IPS DF 6.9 (cell line): ENCODE data around the gene TEX264.
"Not testable (repeated sequence)": the region's sequence is repeated elsewhere in the genome, so short reads cannot be mapped to it uniquely, and the experiment has no call there.

ENCODE experiments used
- DNase-seq: peaks from one replicate; pipeline ENCODE4 v3.0.0-alpha.2; 2013; ENCODE audit warnings: low read depth, low spot score
- H3K27ac ChIP-seq: one replicate; pipeline ENCODE4 v1.5.1; 2013; ENCODE audit warnings: low read length, control low read depth
- H3K27me3 ChIP-seq: 2 replicates; pipeline ENCODE4 v1.6.1; 2013; ENCODE audit warnings: mild to moderate bottlenecking, low read length; ENCODE audit not compliant: control insufficient read depth, insufficient read depth
- H3K36me3 ChIP-seq: 2 replicates; pipeline ENCODE4 v1.6.1; 2013; ENCODE audit warnings: low read length; ENCODE audit not compliant: control insufficient read depth, insufficient read depth
- H3K4me1 ChIP-seq: 2 replicates; pipeline ENCODE4 v1.6.1; 2013; ENCODE audit warnings: low read length; ENCODE audit not compliant: control insufficient read depth, insufficient read depth
- H3K4me3 ChIP-seq: 2 replicates; pipeline ENCODE4 v1.5.1; 2013; ENCODE audit warnings: mild to moderate bottlenecking, low read length
- H3K9me3 ChIP-seq: 2 replicates; pipeline ENCODE4 v1.6.1; 2013; ENCODE audit warnings: low read length, inconsistent platforms; ENCODE audit not compliant: control insufficient read depth, insufficient read depth
- WGBS: extraction: QIAGEN DNeasy Blood & Tissue Kit; methylation state at CpG from one replicate; pipeline ENCODE4 v1.1.7; 2013; ENCODE audit warnings: mixed read lengths, missing lambda C conversion rate; ENCODE audit not compliant: insufficient read length, insufficient coverage; 5-methylcytosine and 5-hydroxymethylcytosine counted together

The TEX264 gene

DNA sequence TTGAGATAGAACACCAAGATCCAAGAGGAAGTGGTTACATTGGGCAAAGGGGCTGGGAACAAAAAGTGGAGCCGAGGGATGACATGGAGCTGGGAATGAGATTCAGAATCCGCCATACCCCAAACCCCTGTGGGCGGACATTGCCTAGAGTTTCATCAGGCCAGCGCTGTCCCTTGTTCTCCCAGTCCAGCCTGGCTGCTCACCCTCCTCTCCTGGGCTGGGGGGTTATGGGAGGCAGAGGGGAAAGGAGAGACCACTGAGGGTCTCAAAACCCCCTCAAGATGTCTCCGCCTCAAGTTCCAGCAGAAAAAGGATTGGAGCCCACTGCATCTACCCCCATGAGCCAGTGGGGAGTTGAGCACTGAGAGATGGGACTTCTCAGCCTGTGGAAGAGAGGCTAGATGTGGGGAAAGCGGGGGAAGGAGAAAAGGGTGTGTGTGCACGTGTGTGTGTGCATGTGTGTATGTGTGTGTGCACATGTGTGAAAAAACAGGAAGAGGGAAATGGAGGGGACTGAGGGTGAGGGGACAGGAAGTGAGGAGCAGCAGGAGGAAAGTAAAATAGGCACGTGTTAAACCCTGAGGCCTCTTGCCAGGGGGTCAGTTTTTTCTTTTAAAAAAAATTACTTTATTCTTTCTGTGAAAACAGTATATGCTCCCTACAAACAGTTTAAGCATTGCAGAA is 50.2 kb downstream of the TEX264 start:
- no peak for DNase-seq
- Histone ChIP-seq H3K4me1 (no peaks in the 10 kb centered on the region; the same call in none of the 2 replicates), H3K4me3 (no peak overlapping the region), H3K27ac (no peak overlapping the region), H3K27me3 (no peaks in the 10 kb centered on the region), H3K9me3 (no peaks in the 10 kb centered on the region), H3K36me3 (no peaks in the 10 kb centered on the region)
- WGBS, result no CpG with 5 or more reads among the region's 8 CpGs

DNA sequence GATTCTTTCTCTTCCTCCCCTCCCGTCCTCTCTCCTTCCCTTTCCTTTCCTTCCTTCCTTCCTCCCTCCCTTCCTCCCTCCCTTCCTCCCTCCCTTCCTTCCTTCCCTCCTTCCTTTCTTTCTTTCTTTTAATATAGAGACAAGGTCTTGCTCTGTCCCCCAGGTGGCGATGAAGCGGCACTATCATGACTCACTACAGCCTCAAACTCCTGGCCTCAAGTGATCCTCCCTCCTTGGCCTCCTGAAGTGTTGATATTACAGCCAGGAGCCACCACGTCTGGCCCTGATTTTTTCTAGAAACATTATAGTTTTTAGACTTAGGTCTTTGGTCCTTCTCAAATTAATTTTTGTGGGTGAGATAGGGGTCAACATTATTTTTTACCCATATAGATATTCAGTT is 51.3 kb downstream of the TEX264 start:
- Histone ChIP-seq H3K27ac (no peak overlapping the region), H3K27me3 (no peaks in the 10 kb centered on the region), H3K36me3 (no peaks in the 10 kb centered on the region), H3K4me3 (no peak overlapping the region), H3K9me3 (no peaks in the 10 kb centered on the region), H3K4me1 (no peaks in the 10 kb centered on the region; the same call in 1 of the 2 replicates)
- DNase-seq, result no peak
- no CpG with 5 or more reads among the region's 4 CpGs for WGBS

DNA sequence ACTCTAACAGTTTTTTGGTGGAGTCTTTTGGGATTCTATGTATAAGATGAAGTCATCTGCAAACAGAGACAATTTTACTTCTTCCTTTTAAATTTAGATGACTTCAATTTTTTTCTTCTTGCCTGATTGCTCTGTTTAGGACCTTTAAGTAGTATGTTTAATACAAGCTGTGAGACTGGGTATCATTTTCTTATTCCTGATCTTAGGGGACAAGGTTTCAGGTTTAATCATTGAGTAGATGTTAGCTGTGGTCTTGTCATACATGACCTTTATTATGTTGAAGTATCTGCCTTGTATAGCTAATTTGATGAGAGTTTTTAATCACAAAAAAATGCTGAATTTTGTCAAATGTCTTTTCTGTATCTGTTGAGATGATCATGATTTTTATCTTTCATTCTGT is 56.4 kb downstream of the TEX264 start:
- Histone ChIP-seq H3K27me3 (no peaks in the 10 kb centered on the region), H3K36me3 (no peaks in the 10 kb centered on the region), H3K4me3 (no peak overlapping the region), H3K27ac (no peak overlapping the region), H3K9me3 (no peaks in the 10 kb centered on the region; the same call in 1 of the 2 replicates), H3K4me1 (no peaks in the 10 kb centered on the region)
- DNase-seq, result no peak

DNA sequence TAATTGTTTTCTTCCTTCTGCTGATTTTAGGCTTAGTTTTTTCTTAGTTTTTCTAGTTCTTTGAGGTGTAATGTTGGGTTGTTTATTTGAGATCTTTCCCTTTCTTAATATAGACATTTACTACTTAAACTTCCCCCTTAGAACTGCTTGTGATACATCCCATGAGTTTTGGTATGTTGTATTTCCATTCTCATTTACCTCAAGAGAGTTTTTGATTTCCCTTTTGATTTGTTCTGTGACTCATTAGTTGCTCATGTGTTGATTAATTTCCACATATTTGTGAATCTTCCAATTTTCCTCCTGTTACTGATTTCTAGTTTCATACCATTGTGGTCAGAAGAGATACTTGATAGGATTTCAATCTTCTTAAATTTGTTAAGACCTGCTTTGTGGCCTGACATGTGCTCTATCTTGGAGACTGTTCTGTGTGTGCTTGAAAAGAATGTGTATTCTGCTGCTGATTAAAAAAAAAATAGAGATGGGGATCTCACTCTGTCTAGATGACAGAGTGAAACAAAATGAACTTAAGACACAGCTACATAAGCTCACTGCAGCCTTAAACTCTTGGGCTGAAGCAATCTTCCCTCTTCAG is 58.1 kb downstream of the TEX264 start:
- Histone ChIP-seq H3K27ac (no peak overlapping the region), H3K9me3 (no peaks in the 10 kb centered on the region; the same call in 1 of the 2 replicates), H3K4me1 (no peaks in the 10 kb centered on the region), H3K36me3 (no peaks in the 10 kb centered on the region), H3K27me3 (no peaks in the 10 kb centered on the region), H3K4me3 (no peak overlapping the region)
- no peak for DNase-seq

DNA sequence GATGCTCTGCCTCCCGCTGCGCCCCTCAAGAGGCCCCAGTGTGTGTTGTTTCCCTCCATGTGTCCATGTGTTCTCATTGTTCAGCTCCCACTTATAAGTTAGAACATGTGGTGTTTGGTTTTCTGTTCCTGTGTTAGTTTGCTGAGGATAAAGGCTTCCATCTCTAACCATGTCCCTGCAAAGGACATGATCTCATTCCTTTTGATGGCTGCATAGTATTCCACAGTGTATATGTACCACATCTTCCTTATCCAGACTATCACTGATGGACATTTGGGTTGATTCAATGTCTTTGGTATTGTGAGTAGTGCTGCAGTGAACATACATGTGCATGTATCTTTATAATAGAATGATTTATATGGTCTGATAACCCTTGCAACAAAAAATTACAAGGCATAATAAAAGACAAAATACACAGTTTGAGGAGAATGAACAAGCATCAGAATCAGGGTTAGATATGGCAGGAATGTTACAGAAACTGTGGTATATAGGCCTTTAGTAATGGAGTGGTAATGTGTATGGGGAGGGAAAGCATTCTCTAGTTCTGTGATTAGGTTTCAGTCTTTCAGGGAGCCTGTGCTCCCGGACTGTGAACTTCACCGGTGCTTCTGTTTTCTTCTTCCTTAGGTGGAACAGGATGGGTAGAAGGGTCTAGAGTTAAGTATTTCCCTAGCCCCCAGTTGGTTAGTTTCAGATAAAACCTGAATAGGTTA is 63.0 kb downstream of the TEX264 start:
- Histone ChIP-seq H3K27me3 (no peaks in the 10 kb centered on the region), H3K9me3 (no peaks in the 10 kb centered on the region; the same call in 1 of the 2 replicates), H3K36me3 (no peaks in the 10 kb centered on the region), H3K4me3 (no peak overlapping the region), H3K4me1 (no peaks in the 10 kb centered on the region), H3K27ac (no peak overlapping the region)
- no CpG with 5 or more reads among the region's 4 CpGs for WGBS
- no peak for DNase-seq

DNA sequence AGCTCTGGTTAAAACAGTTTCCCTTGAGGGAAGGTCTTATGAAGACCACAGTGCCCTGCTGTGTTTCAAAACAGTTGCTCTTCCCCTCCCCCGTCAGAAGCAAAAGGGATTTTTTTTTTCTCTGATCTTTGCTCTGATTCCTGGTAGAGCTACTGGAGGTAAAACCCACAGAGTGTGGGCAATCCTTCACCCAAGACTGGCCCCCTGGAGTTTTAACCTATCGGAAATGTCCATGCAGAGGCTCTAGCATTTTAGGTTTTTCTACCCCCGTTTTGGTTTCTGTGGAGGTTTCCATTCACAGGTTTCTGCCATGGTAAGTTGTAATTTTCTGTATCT is 63.5 kb downstream of the TEX264 start:
- Histone ChIP-seq H3K4me3 (no peak overlapping the region), H3K36me3 (no peaks in the 10 kb centered on the region), H3K4me1 (no peaks in the 10 kb centered on the region), H3K9me3 (no peaks in the 10 kb centered on the region; the same call in 1 of the 2 replicates), H3K27ac (no peak overlapping the region), H3K27me3 (no peaks in the 10 kb centered on the region)
- no peak for DNase-seq
- WGBS, result no CpG with 5 or more reads among the region's 3 CpGs

DNA sequence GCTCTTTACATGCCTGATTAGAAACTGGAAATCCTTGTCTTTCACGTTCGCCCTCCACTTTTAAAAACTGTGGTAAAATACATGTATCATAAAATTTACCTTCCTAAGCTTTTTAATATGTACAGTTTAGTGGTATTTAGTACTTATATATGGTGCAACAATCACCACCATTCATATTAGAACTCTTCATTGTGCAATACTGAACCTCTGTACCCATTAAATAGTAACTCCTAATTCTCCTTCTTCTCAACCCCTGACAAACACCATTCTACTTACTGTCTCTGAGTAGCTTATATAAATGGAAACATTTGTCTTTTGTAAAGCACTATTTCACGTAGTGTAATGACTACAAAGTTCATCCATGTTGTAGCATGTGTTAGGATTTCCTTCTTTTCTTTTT is 64.0 kb downstream of the TEX264 start:
- Histone ChIP-seq H3K4me3 (no peak overlapping the region), H3K36me3 (no peaks in the 10 kb centered on the region), H3K9me3 (no peaks in the 10 kb centered on the region), H3K27ac (no peak overlapping the region), H3K27me3 (no peaks in the 10 kb centered on the region), H3K4me1 (no peaks in the 10 kb centered on the region)
- no peak for DNase-seq
- WGBS, result no CpG with 5 or more reads among the region's 3 CpGs

DNA sequence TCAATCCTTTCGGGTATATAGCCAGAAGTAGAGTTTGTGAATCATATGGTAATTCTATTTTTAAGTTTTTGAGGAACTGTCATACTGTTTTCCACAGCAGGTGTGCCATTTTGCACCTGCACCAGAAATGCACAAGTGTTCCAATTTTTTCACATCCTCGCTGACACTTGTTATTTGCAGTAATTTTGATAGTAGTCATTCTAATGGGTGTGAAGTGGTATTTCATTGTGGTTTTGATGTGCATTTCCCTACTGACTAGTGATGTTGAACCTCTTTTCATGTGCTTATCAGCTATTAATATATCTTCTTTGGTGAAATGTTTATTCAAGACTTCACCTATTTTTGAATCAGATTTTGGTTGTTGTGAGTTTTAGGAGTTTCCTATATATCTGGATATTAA is 64.9 kb downstream of the TEX264 start:
- Histone ChIP-seq H3K4me1 (no peaks in the 10 kb centered on the region), H3K36me3 (no peaks in the 10 kb centered on the region), H3K9me3 (no peaks in the 10 kb centered on the region), H3K4me3 (no peak overlapping the region), H3K27ac (no peak overlapping the region), H3K27me3 (no peaks in the 10 kb centered on the region)
- no CpG with 5 or more reads among the region's 2 CpGs for WGBS
- no peak for DNase-seq

DNA sequence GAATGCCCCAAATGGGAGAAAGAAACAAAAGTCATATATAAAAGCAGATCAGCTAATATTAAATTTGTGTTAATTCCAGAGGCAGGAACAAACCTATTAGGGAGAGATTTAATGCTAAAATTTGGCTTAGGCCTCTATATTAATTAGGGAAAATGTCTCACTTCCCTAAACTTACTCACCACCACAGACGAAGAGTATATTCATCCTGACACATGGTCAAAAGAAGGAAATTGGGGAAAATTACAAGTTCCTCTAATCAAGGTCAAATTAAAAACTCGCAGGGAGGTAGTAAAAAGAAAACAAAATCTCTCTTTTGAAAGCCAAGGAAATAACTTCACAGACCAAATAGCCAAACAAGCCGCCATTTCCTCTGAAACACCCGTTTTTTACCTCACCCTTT is 68.1 kb downstream of the TEX264 start:
- Histone ChIP-seq H3K4me1 (no peaks in the 10 kb centered on the region), H3K4me3 (no peak overlapping the region), H3K27ac (no peak overlapping the region), H3K9me3 (no peaks in the 10 kb centered on the region), H3K27me3 (no peaks in the 10 kb centered on the region), H3K36me3 (no peaks in the 10 kb centered on the region)
- no CpG with 5 or more reads among the region's 4 CpGs for WGBS
- DNase-seq, result no peak

DNA sequence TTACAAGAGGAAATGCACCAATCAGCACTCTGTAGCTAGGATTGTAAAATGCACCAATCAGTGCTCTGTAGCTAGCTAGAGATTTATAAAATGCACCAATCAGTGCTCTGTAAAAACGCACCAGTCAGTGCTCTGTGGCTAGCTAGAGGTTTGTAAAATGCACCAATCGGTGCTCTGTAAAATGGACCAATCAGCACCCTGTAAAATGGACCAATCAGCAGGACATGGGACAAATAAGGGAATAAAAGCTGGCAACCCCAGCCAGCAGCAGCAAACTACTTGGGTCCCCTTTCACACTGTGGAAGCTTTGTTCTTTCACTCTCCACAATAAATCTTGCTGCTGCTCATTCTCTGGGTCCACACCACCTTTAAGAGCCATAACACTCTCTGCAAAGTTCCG is 71.3 kb downstream of the TEX264 start:
- not testable (repeated sequence) for H3K36me3 ChIP-seq
- no CpG with 5 or more reads among the region's 3 CpGs for WGBS

DNA sequence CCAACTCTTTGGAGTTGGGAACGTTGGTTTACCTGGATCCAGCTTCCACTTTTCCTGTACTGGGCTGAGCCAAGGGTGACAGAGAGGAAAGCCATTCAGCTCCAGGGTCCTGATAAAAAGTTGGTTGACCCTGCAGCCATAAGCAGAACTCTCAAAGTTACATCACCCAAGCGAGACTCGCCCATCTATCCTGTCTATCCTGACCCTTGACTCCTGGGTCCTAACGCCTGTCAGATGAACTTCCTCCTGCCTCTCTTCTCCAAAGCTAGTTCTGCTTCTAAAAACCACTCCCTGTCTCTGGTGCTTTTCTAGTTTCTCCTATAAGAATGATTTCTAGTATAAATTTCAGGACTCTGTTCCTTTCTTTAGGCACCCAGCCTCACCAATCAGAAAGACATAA is 71.9 kb downstream of the TEX264 start:
- H3K27ac ChIP-seq, DNase-seq, H3K9me3 ChIP-seq, H3K4me3 ChIP-seq, H3K36me3 ChIP-seq, H3K4me1 ChIP-seq, H3K27me3 ChIP-seq: not testable (repeated sequence)
- no CpG with 5 or more reads among the region's 4 CpGs for WGBS

More for the DNA sequence above, 71.3 kb downstream of the TEX264 start:
- H3K9me3 ChIP-seq, H3K27me3 ChIP-seq, H3K4me3 ChIP-seq, H3K27ac ChIP-seq, DNase-seq, H3K4me1 ChIP-seq: not testable (repeated sequence)
